NK-92 (cell line): ENCODE measurements around the gene NTN4.
"Not testable (repeated sequence)": the region's sequence is repeated elsewhere in the genome, so short reads cannot be mapped to it uniquely, and the experiment has no call there.

Source experiments
- DNase-seq: peaks from one replicate; lab custom pipeline; 2025; ENCODE audit not compliant: unreplicated experiment; lab: John Stamatoyannopoulos, UW

NTN4 gene

GRCh38 chr12:95796982-95797289 is 6.4 kb upstream of the NTN4 start:
- no peak for DNase-seq

DNA sequence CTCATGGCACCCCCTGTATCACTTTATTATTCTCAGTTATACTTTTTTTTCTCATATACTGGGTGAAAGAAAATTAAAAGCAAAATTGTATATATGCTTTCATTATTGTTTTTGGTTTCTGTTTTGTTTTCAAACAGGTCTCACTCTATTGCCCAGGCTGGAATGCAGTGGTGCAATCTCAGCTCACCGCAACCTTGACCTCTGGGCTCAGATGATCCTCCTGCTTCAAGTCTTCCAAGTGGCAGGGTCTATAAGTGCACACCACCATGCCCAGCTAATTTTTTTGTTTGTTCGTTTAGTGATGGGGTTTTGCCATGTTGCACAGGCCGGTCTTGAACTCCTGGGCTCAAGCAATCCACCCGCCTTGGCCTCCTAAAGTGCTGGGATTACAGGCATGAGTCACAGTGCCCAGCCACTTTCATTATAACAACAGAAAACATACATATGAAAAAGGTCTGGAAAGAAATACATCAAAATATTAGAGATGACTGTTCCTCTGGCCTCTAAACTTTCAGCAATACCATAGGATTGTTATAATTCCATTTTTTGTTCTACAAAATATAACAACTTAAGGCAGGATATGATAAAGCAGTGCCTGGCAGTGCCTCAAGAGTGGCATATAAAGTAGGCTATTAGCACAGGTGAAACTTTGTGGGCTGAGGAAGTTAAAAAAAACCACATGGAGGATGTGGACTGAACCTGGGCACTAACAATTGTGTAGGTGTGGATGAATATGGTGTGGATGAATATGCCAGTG is 5.8 kb upstream of the NTN4 start:
- no peak for DNase-seq

DNA sequence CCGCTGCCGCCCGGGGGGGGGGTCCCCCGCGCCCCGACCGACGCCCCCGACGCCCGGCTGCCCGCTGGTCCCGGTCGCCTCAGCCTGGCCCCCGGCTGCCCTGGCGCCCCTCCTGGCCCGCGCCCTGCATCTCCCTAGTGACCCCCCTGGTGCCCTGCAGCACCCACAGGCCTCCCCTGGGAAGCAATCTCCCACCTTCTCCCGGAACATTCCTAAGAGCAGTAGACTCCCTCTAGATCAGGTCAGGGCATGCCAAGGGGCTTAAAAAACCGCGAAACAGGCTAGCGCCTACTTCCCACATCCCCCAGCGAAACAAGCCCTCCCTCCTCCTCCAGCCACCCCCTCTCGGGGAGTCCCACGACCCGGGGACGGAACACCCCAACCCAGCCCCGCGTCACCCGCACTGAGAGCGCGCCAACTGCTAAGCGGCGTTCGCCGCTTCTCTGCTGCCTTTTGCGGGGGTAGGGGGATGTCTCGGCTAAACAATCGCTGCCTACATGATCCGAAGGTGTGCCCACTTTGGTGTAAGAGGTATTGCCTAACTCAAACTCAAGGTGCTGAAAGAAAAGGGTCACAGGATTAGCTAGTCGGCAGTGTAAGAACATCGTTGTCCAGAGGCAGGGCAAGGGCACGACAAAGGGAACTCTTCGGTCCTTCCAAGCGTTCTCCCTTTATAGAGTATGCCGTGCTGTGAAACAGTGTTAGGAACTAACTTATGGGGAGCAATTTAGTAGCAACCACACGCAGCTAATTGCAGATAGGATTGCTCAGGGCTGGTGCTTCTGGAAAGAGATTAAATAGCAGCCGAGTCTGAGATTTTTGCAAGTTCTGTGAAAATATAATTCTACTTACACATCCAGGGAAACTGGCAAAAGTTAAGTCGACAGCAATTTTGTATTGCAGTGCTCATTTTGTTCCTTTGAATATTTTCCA is 619 bp upstream of the NTN4 start:
- no peak for DNase-seq

GRCh38 chr12:95789126-95790032 is 1.2 kb downstream of the NTN4 start:
- DNase-seq: no peak

- no peak for DNase-seq
Observed at GRCh38 chr12:95788637-95789036, 1.9 kb downstream of the NTN4 start.

GRCh38 chr12:95787274-95787818 is 3.2 kb downstream of the NTN4 start:
- no peak for DNase-seq

DNA sequence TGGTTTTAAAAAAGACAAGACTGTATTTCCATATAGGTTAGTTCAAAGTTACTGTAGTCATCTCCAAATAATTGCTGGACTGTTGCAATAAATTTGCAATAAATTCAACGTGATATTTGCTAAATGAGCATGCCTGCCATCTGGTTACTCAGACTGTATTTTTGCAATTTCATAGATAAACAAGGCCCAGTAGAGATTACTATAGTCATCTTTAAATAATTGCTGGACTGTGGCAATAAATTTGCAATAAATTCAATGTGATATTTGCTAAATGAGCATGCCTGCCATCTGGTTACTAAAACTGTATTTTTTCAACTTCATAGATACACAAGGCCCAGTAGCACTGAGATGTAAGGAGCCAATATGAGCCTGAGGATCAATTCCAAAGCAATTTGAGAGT is 5.6 kb downstream of the NTN4 start:
- DNase-seq: no peak

GRCh38 chr12:95784286-95784685 is 6.3 kb downstream of the NTN4 start:
- DNase-seq: no peak

GRCh38 chr12:95775466-95775865 is 15.1 kb downstream of the NTN4 start:
- DNase-seq: not testable (repeated sequence)

DNA sequence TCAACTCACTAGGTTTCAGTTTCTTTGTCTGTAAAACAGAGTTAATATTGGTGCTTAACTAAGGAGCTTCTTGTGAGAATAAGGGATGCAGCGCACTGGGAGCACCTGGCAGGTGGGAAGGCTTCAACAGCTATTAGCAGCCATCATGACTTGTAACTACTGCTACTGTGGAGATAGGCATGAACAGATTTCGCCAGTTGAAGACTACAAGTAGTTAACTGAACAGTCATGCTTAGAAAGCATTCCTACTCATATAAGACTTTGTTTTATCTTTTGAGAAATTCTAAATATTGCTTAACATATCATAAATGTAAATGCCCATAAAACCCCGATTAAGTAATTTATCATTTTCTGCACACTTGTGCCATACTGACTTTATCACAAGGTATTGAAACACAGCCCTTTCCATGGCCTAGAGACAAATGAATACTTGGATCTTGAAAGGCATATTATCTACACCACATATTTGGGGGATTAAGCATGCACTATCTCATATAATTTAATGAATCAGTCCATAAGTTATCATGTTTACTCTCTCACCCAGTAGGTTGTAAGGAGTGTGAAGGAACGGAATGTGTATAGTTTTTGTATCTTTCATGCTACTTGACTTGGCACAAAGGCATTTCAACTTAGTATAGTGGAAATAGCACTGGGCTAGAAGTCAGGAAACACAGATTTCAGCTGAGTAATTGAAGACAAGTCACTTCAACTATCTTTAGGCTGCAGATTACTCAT is 16.1 kb downstream of the NTN4 start:
- DNase-seq: no peak

DNA sequence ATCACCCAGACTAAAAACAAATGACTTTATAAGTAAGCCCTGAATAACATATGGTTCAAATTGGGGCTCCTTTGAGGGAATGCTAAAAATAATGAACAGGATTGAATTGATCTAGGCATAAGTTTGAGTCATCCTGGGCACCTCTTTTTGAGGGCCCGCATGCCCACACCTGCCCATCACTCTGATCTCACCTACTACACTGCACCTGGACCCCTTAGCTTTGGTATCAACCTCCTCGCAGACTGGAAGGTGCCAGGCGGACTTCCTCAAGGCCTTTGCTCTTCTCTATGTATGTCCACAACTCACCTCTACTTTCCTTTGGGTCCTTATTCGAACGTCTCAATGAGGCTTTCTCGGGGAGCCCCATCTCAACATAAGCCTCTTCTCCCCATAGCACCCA is 17.2 kb downstream of the NTN4 start:
- DNase-seq: no peak

- no peak for DNase-seq
Observed at GRCh38 chr12:95767703-95768102, 22.9 kb downstream of the NTN4 start.

GRCh38 chr12:95766356-95767019 is 24.1 kb downstream of the NTN4 start:
- no peak for DNase-seq

DNA sequence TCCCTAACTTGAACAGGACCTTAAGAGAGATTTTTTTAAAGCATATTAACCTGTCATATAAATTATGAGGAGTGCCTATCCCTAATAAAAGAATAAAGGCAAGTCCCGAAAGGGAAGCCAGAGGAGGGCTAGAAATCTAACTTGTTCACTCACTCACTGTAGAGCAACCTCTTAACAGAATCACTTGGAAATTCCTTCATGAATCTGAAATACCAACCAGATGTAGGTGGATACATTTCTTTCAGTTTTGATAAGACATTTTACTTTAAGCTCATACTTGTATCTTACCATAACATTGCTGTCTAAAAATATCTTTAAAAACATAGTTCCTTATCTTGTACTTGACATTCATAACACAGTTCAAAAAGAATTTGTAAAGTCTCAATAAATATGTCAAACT is 25.7 kb downstream of the NTN4 start:
- no peak for DNase-seq

- DNase-seq: no peak
Observed at GRCh38 chr12:95763809-95764253, 26.7 kb downstream of the NTN4 start.

DNA sequence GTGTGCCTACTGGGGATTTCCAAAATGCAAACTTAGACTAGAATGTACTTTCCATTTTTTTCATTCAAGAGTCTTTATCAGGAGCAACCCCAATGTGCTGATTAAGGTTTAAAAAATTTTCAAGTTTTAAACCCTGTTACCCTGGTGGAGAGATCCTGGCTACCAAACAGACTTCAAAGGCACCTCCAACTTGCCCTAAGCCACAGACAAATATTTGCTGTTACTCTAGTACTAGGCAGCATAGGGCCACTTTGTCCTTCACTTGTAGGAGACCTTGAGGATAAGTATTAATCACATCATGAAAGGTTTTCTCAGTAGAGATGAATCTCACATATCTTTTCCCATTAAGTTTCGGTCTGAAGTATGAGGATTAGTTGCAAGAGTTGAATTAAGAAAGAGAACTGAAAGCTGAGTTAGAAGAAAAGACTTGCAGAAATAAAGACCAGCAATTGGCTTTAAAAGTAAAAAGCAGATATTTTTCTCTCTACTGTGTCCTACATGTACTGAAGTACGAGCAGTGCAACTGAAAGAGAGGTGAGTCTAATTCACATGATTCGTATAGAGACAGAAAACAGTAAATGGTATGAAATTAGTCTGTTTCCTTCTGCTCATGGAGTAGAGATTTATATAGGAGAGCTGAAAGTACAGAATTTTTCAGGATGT is 28.3 kb downstream of the NTN4 start:
- DNase-seq: no peak

GRCh38 chr12:95760371-95760770 is 30.2 kb downstream of the NTN4 start:
- DNase-seq: no peak

- no peak for DNase-seq
Observed at GRCh38 chr12:95759718-95760117, 30.8 kb downstream of the NTN4 start.

- DNase-seq: no peak
Observed at GRCh38 chr12:95759039-95759438, 31.5 kb downstream of the NTN4 start.
